GM12872 (cell line): Measurements from ENCODE around the gene SPDYE4.

Experiments used
- CTCF ChIP-seq: IDR thresholded peaks from 3 replicates; pipeline ENCODE4 v1.5.1; 2011; ENCODE audit warnings: low read depth, mild to moderate bottlenecking, low read length, moderate library complexity; ENCODE audit not compliant: insufficient read depth

Gene SPDYE4

GRCh38 chr17:8744086-8744785 lies 14.1 kb downstream of the SPDYE4 start:
- no peak for TF ChIP-seq CTCF

DNA sequence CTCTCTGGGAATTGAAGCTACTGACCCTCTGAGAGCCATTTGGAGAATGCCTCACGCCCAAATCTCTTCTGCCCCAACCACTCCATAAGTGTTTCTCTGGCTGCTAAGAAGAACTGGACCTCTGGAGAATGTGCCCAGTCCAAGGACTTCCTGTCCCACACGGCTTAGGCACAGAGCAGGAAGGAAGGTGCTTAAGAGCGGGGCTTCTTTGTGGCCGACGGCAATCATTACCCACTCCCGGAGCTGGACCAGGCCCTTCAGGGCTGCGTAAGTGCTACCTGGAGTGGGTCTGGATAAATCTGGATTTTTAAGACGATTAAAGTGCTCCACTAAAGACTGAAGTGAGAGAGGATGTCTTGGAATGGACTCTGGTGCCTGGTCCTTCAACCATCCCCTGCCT lies 15.5 kb downstream of the SPDYE4 start:
- TF ChIP-seq CTCF, result no peak

DNA sequence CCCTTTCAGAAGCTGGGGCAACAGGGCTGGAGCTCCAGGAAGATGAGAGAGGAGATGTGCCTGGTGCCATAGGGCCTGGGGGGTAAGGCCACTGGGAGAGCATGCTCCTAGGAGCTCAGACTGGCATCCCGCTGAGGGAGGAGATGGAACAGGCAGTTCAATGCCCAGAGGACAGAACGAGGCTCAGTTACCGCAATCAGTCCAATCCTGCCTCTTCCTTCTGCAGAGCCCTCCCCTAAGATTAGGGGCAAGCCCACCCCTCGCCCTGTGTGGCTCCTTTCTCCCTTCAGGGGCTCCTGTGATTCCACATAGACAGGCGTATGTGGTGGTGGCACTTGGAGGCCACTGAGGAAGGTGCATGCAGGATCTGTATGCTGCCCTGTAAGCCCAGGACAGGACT lies 16.1 kb downstream of the SPDYE4 start:
- TF ChIP-seq CTCF, result no peak

- no peak for TF ChIP-seq CTCF
Observed at GRCh38 chr17:8741771-8742170, 16.6 kb downstream of the SPDYE4 start.

DNA sequence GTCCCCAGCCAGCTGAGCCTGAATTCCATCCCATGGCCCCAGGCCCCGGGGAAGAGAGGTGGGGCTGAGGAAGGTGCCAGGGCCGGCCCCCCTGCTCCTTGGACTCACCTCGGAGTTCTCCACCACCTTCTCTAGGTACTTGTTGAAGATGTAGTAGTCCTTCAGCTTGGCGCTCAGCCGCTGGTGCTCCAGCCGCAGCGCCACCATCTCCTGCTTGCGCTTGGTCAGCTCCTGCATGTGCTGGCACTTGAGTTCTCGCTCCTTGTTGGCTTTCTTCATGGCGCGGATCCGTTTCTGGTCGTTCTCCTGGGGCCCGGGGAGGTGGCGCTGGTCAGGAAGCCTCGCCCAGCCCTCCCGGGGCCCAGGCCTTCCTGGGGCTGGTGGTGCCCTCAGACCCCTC lies 17.0 kb downstream of the SPDYE4 start:
- TF ChIP-seq CTCF, result no peak

- TF ChIP-seq CTCF, result peak; percentile 33; the same call in 1 of the 3 replicates
Observed at GRCh38 chr17:8740486-8740885, 17.9 kb downstream of the SPDYE4 start.

DNA sequence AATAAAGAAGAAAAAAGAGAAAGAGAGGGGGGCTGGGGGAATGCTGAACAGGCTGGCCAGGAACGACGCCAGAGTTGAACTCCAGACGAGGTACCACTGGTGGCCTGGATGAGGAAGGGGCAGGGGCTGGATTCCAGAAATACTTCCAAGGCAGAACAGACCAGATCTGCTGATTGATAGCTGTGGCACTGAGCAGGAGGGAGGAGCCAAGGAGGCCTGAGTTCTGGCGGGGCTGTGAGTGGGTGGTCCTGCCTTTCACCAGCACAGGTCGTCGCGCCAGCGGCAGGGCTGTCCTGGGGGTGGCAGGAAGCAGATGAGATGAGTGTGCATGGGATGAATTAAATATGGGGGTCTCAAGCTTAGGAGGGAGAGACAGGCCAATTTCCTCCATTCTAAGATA lies 19.2 kb downstream of the SPDYE4 start:
- TF ChIP-seq CTCF, result no peak
